Esophagus muscularis mucosa (tissue), 4 donors: ENCODE results near the gene RAB22A. TPM values are rescaled to one million over a fixed set of nuclear protein-coding genes. Genes with fewer than 3 reads are reported as not detected.
"Not testable (repeated sequence)": the region's sequence is repeated elsewhere in the genome, so short reads cannot be mapped to it uniquely, and the experiment has no call there.

Experiments
- DNase-seq: peaks from one replicate; pipeline ENCODE4 v3.0.0-alpha.2; 2017; ENCODE audit errors: extremely low spot score
- H3K27ac ChIP-seq, 4 donors: fragments of 200-600 bp; sonication (generic); replicated peaks in 1 of 4; 1 replicate in 3 of 4; 2 replicates in 1 of 4; pipeline ENCODE4 v1.5.1; 2016 to 2019; ENCODE audit warnings: mild to moderate bottlenecking in 1 of 4
- H3K27me3 ChIP-seq, 4 donors: fragments of 200-600 bp; sonication (generic); one replicate each; pipeline versions ENCODE4 v1.5.1 to v1.6.0; 2016 to 2019
- H3K36me3 ChIP-seq, 4 donors: fragments of 200-600 bp; sonication (generic); one replicate each; pipeline ENCODE4 v1.5.1; 2016 to 2019
- H3K4me1 ChIP-seq, 4 donors: fragments of 200-600 bp; sonication (generic); one replicate each; pipeline ENCODE4 v1.5.1; 2016 to 2019
- H3K4me3 ChIP-seq, 4 donors: fragments of 200-600 bp; sonication (generic); 1 replicate in 2 of 4; 2 replicates in 2 of 4; pipeline ENCODE4 v1.5.1; 2016 to 2019; ENCODE audit warnings: mild to moderate bottlenecking in 4 of 4, moderate library complexity in 1 of 4
- H3K9me3 ChIP-seq, 4 donors: fragments of 200-600 bp; sonication (generic); 1 replicate in 3 of 4; 2 replicates in 1 of 4; pipeline ENCODE4 v1.5.1; 2016 to 2019
- EP300 ChIP-seq: sonication (generic); formaldehyde crosslinking; IDR thresholded peaks from one replicate; pipeline ENCODE4 v1.6.1; 2017; ENCODE audit warnings: antibody characterized with exemption
- POLR2A ChIP-seq: fragments of 450-650 bp; IDR thresholded peaks from one replicate; pipeline ENCODE4 v1.6.1; 2017; ENCODE audit warnings: antibody characterized with exemption, moderate library complexity, mild to moderate bottlenecking, low read depth
- POLR2AphosphoS5 ChIP-seq, 2 donors: sonication (generic); formaldehyde crosslinking; IDR thresholded peaks; one replicate each; pipeline ENCODE4 v1.6.1; 2017; ENCODE audit warnings: antibody characterized with exemption in 2 of 2
- WGBS: methylation state at CpG from one replicate; pipeline ENCODE4 v1.1.5; 2018; 5-methylcytosine and 5-hydroxymethylcytosine counted together
- intact Hi-C: fragments of 100-400 bp; cut with DNase I; formaldehyde crosslinking; loops from one replicate; pipeline ENCODE4 v1.15.1; 2023
- total RNA-seq, 4 donors: library from RNA; depleted of rRNA; stranded (reverse); fragments of >200 nt; gene quantifications; one replicate each; pipeline versions ENCODE4 v1.1.0 to v1.2.1, GENCODE V29; 2016
- TF ChIP-seq, protein P1 (sequence below), 3 experiments: fragments of 200-600 bp in 2 of 3; fragments of 450-650 bp in 1 of 3; sonication (generic) in 2 of 3; IDR thresholded peaks; one replicate each; pipeline ENCODE4 v1.5.1; 2017 to 2019; ENCODE audit warnings: antibody characterized with exemption in 3 of 3, mild to moderate bottlenecking in 2 of 3, moderate library complexity in 1 of 3

The RAB22A gene
- total RNA-seq, 4 donors from 2014 or later: 17.9 to 24.0 (median 20.4) TPM

GRCh38 chr20:58408603-58409246 lies 99.2 kb downstream of the RAB22A start:
- intact Hi-C loops: no loop called here
- Histone ChIP-seq H3K4me3 (no peak overlapping the region), H3K27me3 (no peaks in the 10 kb centered on the region), H3K9me3 (no peaks in the 10 kb centered on the region), H3K27ac (peak overlapping the region in 2 of 4 donors; percentile 6 to 31), H3K36me3 (no peaks in the 10 kb centered on the region), H3K4me1 (peaks cover 47 to 65% (median 60%) of the 10 kb centered on the region in 4 donors)
- no peak for TF ChIP-seq EP300
- no peak for TF ChIP-seq POLR2AphosphoS5 (IDR thresholded peaks at IDR 0.05)
- no peak for TF ChIP-seq POLR2A
- TF ChIP-seq, protein P1, sequence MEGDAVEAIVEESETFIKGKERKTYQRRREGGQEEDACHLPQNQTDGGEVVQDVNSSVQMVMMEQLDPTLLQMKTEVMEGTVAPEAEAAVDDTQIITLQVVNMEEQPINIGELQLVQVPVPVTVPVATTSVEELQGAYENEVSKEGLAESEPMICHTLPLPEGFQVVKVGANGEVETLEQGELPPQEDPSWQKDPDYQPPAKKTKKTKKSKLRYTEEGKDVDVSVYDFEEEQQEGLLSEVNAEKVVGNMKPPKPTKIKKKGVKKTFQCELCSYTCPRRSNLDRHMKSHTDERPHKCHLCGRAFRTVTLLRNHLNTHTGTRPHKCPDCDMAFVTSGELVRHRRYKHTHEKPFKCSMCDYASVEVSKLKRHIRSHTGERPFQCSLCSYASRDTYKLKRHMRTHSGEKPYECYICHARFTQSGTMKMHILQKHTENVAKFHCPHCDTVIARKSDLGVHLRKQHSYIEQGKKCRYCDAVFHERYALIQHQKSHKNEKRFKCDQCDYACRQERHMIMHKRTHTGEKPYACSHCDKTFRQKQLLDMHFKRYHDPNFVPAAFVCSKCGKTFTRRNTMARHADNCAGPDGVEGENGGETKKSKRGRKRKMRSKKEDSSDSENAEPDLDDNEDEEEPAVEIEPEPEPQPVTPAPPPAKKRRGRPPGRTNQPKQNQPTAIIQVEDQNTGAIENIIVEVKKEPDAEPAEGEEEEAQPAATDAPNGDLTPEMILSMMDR (IDR thresholded peaks at IDR 0.05): no peak
- 56% methylated on average over 3 of the region's 3 CpGs for WGBS
- DNase-seq: no peak

GRCh38 chr20:58414216-58414615 lies 104.7 kb downstream of the RAB22A start:
- Histone ChIP-seq H3K36me3 (peaks cover 0 to 12% (median 5%) of the 10 kb centered on the region in 4 donors), H3K4me1 (peaks cover 21 to 42% (median 38%) of the 10 kb centered on the region in 4 donors)
- WGBS: no CpG with 5 or more reads among the region's 35 CpGs
- DNase-seq, H3K9me3 ChIP-seq, H3K27ac ChIP-seq, H3K27me3 ChIP-seq, H3K4me3 ChIP-seq, intact Hi-C loops: not testable (repeated sequence)

GRCh38 chr20:58414786-58415185 lies 105.3 kb downstream of the RAB22A start:
- H3K4me3 ChIP-seq, DNase-seq, H3K27me3 ChIP-seq, H3K27ac ChIP-seq, H3K9me3 ChIP-seq, intact Hi-C loops: not testable (repeated sequence)
- 96% methylated on average over 18 of the region's 26 CpGs for WGBS
- peaks cover 16 to 38% (median 33%) of the 10 kb centered on the region in 4 donors for H3K4me1 ChIP-seq
- peaks cover 0 to 18% (median 11%) of the 10 kb centered on the region in 4 donors for H3K36me3 ChIP-seq

- H3K4me1 ChIP-seq: peaks cover 6 to 31% (median 29%) of the 10 kb centered on the region in 4 donors
- 93% methylated on average over 1 of the region's 1 CpG for WGBS
- H3K27ac ChIP-seq: no peak overlapping the region
- no peaks in the 10 kb centered on the region for H3K27me3 ChIP-seq
- H3K4me3 ChIP-seq: no peak overlapping the region
- H3K9me3 ChIP-seq: no peaks in the 10 kb centered on the region
- DNase-seq: no peak
- intact Hi-C loops: no loop called here
- TF ChIP-seq POLR2A (no peak), EP300 (no peak), POLR2AphosphoS5 (IDR thresholded peaks at IDR 0.05) (no peak)
- H3K36me3 ChIP-seq: peaks cover 0 to 30% (median 18%) of the 10 kb centered on the region in 4 donors
These were observed 106.5 kb downstream of the RAB22A start for GRCh38 chr20:58416057-58416456.

- TF ChIP-seq POLR2AphosphoS5 (IDR thresholded peaks at IDR 0.05): no peak
- TF ChIP-seq EP300: no peak
- TF ChIP-seq, protein P1 (IDR thresholded peaks at IDR 0.05): no peak
- TF ChIP-seq POLR2A: no peak
- peaks cover 3 to 38% (median 21%) of the 10 kb centered on the region in 4 donors for H3K36me3 ChIP-seq
- H3K27ac ChIP-seq: no peak overlapping the region
- no peak for DNase-seq
- WGBS: 91% methylated on average over 2 of the region's 2 CpGs
- H3K4me1 ChIP-seq: peaks cover 6 to 31% (median 29%) of the 10 kb centered on the region in 4 donors
- H3K27me3 ChIP-seq: no peaks in the 10 kb centered on the region
- H3K4me3 ChIP-seq: no peak overlapping the region
- no peaks in the 10 kb centered on the region for H3K9me3 ChIP-seq
- intact Hi-C loops: no loop called here
These were observed 107.3 kb downstream of the RAB22A start for GRCh38 chr20:58416835-58417234.

Other genes with a start within 250 kb of the RAB22A start
- gene ANKRD60, start 81.1 kb upstream of the RAB22A start, total RNA-seq: not detected
- gene VAPB, start 79.5 kb downstream of the RAB22A start, total RNA-seq: 10 to 100 TPM; 24.9 to 39.0 (median 28.3) TPM
- 1 to 10 TPM in 2 of 4 donors, under 1 TPM in 2; 0.33 to 1.7 (median 1.1) TPM for gene APCDD1L, start 205.7 kb downstream of the RAB22A start, total RNA-seq